ENCODE results near the gene DOCK10. TPM values are rescaled to one million over a fixed set of nuclear protein-coding genes. Genes with fewer than 3 reads are reported as not detected.
A peak's percentile ranks its signal among the peaks of the same experiment; 100 is the strongest.

DOCK10 gene
- total RNA-seq, 1 donor from 2014 or later, result 9.8 TPM

DNA sequence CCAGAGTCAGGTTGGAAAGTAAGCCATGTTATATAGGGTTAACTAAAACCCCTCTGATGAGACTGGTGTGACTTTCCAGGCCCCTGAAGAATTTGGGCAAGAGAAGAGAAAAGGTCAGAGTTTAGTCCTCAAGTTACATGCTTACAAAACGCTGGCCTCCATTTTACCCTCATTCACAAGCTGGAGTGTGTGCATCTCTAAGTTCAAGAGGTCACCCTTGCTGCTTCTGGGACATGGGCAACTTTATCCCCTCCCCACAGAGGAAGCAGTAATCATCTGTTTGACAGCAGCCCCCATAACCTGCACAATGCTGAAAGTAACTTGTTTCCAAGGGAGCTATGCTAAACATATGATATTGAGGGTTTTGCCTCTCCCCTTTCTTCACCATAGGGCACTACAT, 240.9 kb downstream of the DOCK10 start:
- Histone ChIP-seq H3K27ac (no peak overlapping the region), H3K9me3 (no peaks in the 10 kb centered on the region), H3K4me1 (peaks cover 11% of the 10 kb centered on the region), H3K27me3 (no peaks in the 10 kb centered on the region), H3K36me3 (peaks cover 0 to 24% of the 10 kb centered on the region in 2 donors), H3K4me3 (no peak overlapping the region)
- no peak for DNase-seq (ENCODE audit: extremely low spot score in 2 of 2)
- intact Hi-C loops (cut with DNase I), result loop anchor here (10.0 kb wide), 1 partner anchor 203 kb away; no protein-coding TSS in a partner anchor
- TF ChIP-seq POLR2AphosphoS5 (IDR thresholded peaks at IDR 0.05; ENCODE audit: insufficient read depth in 1 of 2, low read depth in 1 of 2) (no peak), POLR2A (IDR thresholded peaks at IDR 0.05) (no peak), CTCF (IDR thresholded peaks at IDR 0.05) (no peak)

DNA sequence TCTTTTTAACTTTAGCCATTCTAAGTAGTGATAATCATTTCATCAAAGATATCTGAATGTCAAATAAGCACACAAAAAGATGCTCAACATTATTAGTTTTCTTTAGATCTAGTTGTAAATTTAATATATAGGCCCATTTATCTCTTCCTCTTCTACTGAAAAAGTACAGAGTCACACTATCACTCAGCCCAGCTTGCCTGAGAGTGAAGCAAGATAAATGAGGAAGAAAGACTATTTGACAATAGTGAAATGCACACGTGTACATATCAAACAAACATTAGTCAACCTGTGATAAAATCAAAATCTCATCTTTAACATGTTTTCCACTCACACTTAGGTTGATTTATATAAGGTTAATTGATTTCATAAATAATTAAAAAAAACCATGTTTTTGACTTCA, 242.6 kb downstream of the DOCK10 start:
- Histone ChIP-seq H3K4me1 (peaks cover 16% of the 10 kb centered on the region), H3K36me3 (peaks cover 0 to 24% of the 10 kb centered on the region in 2 donors), H3K27ac (no peak overlapping the region), H3K4me3 (no peak overlapping the region), H3K9me3 (no peaks in the 10 kb centered on the region), H3K27me3 (no peaks in the 10 kb centered on the region)
- intact Hi-C loops (cut with DNase I), result loop anchor here (10.0 kb wide), 1 partner anchor 205 kb away; no protein-coding TSS in a partner anchor
- TF ChIP-seq CTCF (IDR thresholded peaks at IDR 0.05) (no peak), POLR2A (IDR thresholded peaks at IDR 0.05) (no peak), POLR2AphosphoS5 (IDR thresholded peaks at IDR 0.05; ENCODE audit: insufficient read depth in 1 of 2, low read depth in 1 of 2) (no peak)
- no peak for DNase-seq (ENCODE audit: extremely low spot score in 2 of 2)

GRCh38 chr2:224798180-224798579, 244.1 kb downstream of the DOCK10 start:
- no peak overlapping the region for H3K4me3 ChIP-seq
- peaks cover 16% of the 10 kb centered on the region for H3K4me1 ChIP-seq
- intact Hi-C loops (cut with DNase I), result no loop called here
- TF ChIP-seq CTCF (IDR thresholded peaks at IDR 0.05), result no peak
- TF ChIP-seq POLR2AphosphoS5 (IDR thresholded peaks at IDR 0.05; ENCODE audit: insufficient read depth in 1 of 2, low read depth in 1 of 2), result no peak
- TF ChIP-seq POLR2A (IDR thresholded peaks at IDR 0.05), result no peak
- no peak for DNase-seq (ENCODE audit: extremely low spot score in 2 of 2)
- peaks cover 0 to 13% of the 10 kb centered on the region in 2 donors for H3K36me3 ChIP-seq
- H3K27ac ChIP-seq, result peak overlapping the region; percentile 2
- H3K27me3 ChIP-seq, result no peaks in the 10 kb centered on the region
- no peaks in the 10 kb centered on the region for H3K9me3 ChIP-seq

DNA sequence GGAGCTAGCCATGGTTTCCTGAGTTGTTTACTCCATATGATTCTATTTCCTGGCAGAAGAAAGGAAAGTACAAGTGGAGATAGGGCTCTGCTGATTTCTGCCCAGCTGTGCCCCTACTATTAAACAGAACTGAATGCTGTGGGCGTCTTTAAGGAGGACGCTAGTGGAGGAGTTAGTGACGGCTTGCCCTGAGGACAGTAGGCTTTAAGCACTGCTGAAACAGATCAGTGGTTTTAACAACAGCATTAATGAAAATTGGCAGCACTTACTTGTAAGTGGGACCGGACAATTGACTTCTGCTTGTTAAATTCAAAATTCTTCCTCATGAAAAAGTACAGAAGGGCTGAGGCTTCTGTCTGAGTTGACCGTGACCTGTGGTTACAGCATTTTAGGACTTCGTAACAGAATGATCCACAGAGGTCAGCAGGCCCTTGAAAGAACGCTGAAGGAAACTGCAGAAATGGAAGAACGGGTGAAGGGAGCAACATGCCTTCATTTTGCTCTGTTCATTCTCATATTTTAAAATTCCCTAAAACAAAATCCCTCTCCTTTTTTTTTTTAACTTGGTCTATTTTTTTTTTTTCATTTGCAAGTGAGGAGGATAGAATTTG, 245.5 kb downstream of the DOCK10 start:
- no peaks in the 10 kb centered on the region for H3K9me3 ChIP-seq
- no peak for TF ChIP-seq POLR2A (IDR thresholded peaks at IDR 0.05)
- TF ChIP-seq POLR2AphosphoS5 (IDR thresholded peaks at IDR 0.05; ENCODE audit: insufficient read depth in 1 of 2, low read depth in 1 of 2), result no peak
- no peak for TF ChIP-seq CTCF (IDR thresholded peaks at IDR 0.05)
- H3K4me3 ChIP-seq, result no peak overlapping the region
- peaks cover 16% of the 10 kb centered on the region for H3K4me1 ChIP-seq
- intact Hi-C loops (cut with DNase I), result no loop called here
- H3K36me3 ChIP-seq, result peaks cover 0 to 4% of the 10 kb centered on the region in 2 donors
- peak overlapping the region; percentile 41 for H3K27ac ChIP-seq
- no peaks in the 10 kb centered on the region for H3K27me3 ChIP-seq
- DNase-seq (ENCODE audit: extremely low spot score in 2 of 2), result no peak

GRCh38 chr2:224793946-224794345, 248.3 kb downstream of the DOCK10 start:
- Histone ChIP-seq H3K27ac (peak overlapping the region; percentile 30), H3K9me3 (no peaks in the 10 kb centered on the region), H3K36me3 (no peaks in the 10 kb centered on the region), H3K4me1 (peaks cover 16% of the 10 kb centered on the region), H3K4me3 (no peak overlapping the region), H3K27me3 (no peaks in the 10 kb centered on the region)
- intact Hi-C loops (cut with DNase I), result no loop called here
- no peak for DNase-seq (ENCODE audit: extremely low spot score in 2 of 2)
- TF ChIP-seq POLR2A (IDR thresholded peaks at IDR 0.05) (no peak), CTCF (IDR thresholded peaks at IDR 0.05) (no peak), POLR2AphosphoS5 (IDR thresholded peaks at IDR 0.05; ENCODE audit: insufficient read depth in 1 of 2, low read depth in 1 of 2) (no peak)

All from vagina (tissue), 2 donors.